HG03469 (cell line): Measurements from ENCODE around the gene CD8B.

Experiments
- ATAC-seq: cut with Tn5 transposase; IDR thresholded peaks from one replicate; pipeline ENCODE4 v1.9.1; 2021; ENCODE audit warnings: mild to moderate bottlenecking, moderate library complexity, moderate number of reproducible peaks; ENCODE audit not compliant: unreplicated experiment

Gene CD8B

DNA sequence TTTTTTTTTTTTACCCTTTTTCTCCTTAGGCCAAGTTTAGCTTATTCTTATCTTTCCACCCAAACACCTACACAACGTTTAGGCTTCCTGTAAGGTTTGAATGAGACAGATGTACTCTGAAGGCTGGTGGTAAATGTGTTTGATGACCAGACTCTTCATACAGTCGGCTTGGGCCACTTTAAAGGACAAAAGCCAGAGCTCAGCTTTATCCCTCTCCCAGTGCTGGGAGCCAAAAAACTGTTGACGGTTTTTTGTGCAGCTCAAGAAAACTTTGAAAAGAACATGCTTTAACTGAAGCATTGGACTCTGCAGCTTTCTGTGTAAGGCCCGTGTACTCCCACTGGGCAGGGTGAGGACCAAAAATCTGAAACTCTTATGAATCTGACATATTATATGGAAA is 86.3 kb downstream of the CD8B start:
- ATAC-seq, result no peak

- ATAC-seq, result no peak
Measured at GRCh38 chr2:86774862-86775261, 86.8 kb downstream of the CD8B start.

GRCh38 chr2:86772611-86773010 is 89.1 kb downstream of the CD8B start:
- no peak for ATAC-seq

- no peak for ATAC-seq
Measured at GRCh38 chr2:86770816-86771301, 90.8 kb downstream of the CD8B start.

- no peak for ATAC-seq
Measured at GRCh38 chr2:86769838-86770237, 91.8 kb downstream of the CD8B start.

- no peak for ATAC-seq
Measured at GRCh38 chr2:86768189-86768949, 93.3 kb downstream of the CD8B start.
